Body of pancreas (tissue), 4 donors: ENCODE data around the gene C11orf86. TPM values are rescaled to one million over a fixed set of nuclear protein-coding genes. Genes with fewer than 3 reads are reported as not detected.

ENCODE experiments used
- ATAC-seq: fragments of 150-250 bp; one replicate; pipeline ENCODE4 v1.9.1; 2016
- DNase-seq, 4 donors: peaks; one replicate each; pipeline ENCODE4 v3.0.0-alpha.2; 2019
- H3K27ac ChIP-seq, 4 donors: fragments of 200-600 bp; sonication (generic); 1 replicate in 3 of 4; 2 replicates in 1 of 4; pipeline versions ENCODE4 v1.5.1 to v1.6.1; 2016 to 2019; ENCODE audit warnings: mild to moderate bottlenecking in 1 of 4, mixed read lengths in 1 of 4, moderate library complexity in 1 of 4
- H3K27me3 ChIP-seq, 2 donors: fragments of 200-600 bp; sonication (generic); one replicate each; pipeline ENCODE4 v1.6.0; 2016; ENCODE audit warnings: mild to moderate bottlenecking in 1 of 2
- H3K36me3 ChIP-seq, 2 donors: fragments of 200-600 bp; sonication (generic); replicated peaks in 1 of 2; 2 replicates each; pipeline ENCODE4 v1.5.1; 2016; ENCODE audit warnings: low read depth in 2 of 2; ENCODE audit not compliant: insufficient read depth in 1 of 2
- H3K4me1 ChIP-seq: fragments of 200-600 bp; sonication (generic); one replicate; pipeline ENCODE4 v1.6.0; 2016
- H3K4me3 ChIP-seq, 2 donors: fragments of 200-600 bp; sonication (generic); 1 replicate in 1 of 2; 2 replicates in 1 of 2; pipeline ENCODE4 v1.5.1; 2016 to 2019
- H3K9me3 ChIP-seq, 3 donors: fragments of 200-600 bp; sonication (generic); 1 replicate in 2 of 3; 2 replicates in 1 of 3; pipeline ENCODE4 v1.5.1; 2016
- POLR2A ChIP-seq, 3 donors: fragments of 450-650 bp; IDR thresholded peaks; one replicate each; pipeline ENCODE4 v1.6.1; 2016; ENCODE audit warnings: antibody characterized with exemption in 3 of 3, mild to moderate bottlenecking in 2 of 3
- WGBS, 2 donors: methylation state at CpG; one replicate each; pipeline ENCODE4 v1.1.5; 2017; 5-methylcytosine and 5-hydroxymethylcytosine counted together
- intact Hi-C: fragments of 100-400 bp; cut with DNase I; formaldehyde crosslinking; loops from one replicate; pipeline ENCODE4 v1.15.1; 2023
- total RNA-seq, 2 donors: library from RNA; depleted of rRNA; stranded (reverse); fragments of >200 nt; gene quantifications; one replicate each; pipeline ENCODE4 v1.1.0, GENCODE V29; 2016
- TF ChIP-seq, protein P1 (sequence below), 7 experiments: fragments of 450-650 bp in 4 of 7; fragments of 200-600 bp in 3 of 7; sonication (generic) in 3 of 7; IDR thresholded peaks; one replicate each; pipeline ENCODE4 v1.5.1; 2016 to 2019; ENCODE audit warnings: antibody characterized with exemption in 7 of 7

C11orf86 gene
- total RNA-seq, 2 donors from 2014 or later, result not detected

DNA sequence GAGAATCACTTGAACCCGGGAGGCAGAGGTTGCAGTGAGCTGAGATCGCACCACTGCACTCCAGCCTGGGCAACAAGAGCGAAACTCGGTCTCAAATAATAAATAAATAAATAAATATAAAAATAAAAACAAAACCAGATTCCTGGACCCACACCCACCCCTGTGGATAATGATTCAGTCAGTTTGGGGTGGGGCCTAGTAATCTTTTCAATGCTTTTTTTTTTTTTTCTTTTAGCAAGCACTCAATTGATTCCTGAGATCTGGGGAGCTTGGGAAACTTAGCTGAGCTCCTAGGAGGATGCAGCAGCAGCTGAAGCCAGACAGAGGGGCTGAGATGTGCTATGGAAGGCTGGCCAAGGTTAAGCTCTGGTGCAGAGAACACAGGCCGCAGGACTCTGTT lies 12.3 kb upstream of the C11orf86 start:
- H3K27ac ChIP-seq, result no peak overlapping the region
- no peaks in the 10 kb centered on the region for H3K27me3 ChIP-seq
- no peaks in the 10 kb centered on the region for H3K36me3 ChIP-seq
- no peaks in the 10 kb centered on the region for H3K9me3 ChIP-seq
- H3K4me3 ChIP-seq, result no peak overlapping the region
- WGBS, 2 donors, result 95 to 97% methylated on average over 5 of the region's 5 CpGs
- DNase-seq, result no peak
- TF ChIP-seq POLR2A (IDR thresholded peaks at IDR 0.05), result no peak
- TF ChIP-seq, protein P1, sequence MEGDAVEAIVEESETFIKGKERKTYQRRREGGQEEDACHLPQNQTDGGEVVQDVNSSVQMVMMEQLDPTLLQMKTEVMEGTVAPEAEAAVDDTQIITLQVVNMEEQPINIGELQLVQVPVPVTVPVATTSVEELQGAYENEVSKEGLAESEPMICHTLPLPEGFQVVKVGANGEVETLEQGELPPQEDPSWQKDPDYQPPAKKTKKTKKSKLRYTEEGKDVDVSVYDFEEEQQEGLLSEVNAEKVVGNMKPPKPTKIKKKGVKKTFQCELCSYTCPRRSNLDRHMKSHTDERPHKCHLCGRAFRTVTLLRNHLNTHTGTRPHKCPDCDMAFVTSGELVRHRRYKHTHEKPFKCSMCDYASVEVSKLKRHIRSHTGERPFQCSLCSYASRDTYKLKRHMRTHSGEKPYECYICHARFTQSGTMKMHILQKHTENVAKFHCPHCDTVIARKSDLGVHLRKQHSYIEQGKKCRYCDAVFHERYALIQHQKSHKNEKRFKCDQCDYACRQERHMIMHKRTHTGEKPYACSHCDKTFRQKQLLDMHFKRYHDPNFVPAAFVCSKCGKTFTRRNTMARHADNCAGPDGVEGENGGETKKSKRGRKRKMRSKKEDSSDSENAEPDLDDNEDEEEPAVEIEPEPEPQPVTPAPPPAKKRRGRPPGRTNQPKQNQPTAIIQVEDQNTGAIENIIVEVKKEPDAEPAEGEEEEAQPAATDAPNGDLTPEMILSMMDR (IDR thresholded peaks at IDR 0.05), result no peak
- ATAC-seq, result no peak
- H3K4me1 ChIP-seq, result peaks cover 7% of the 10 kb centered on the region
- intact Hi-C loops, result no loop called here

DNA sequence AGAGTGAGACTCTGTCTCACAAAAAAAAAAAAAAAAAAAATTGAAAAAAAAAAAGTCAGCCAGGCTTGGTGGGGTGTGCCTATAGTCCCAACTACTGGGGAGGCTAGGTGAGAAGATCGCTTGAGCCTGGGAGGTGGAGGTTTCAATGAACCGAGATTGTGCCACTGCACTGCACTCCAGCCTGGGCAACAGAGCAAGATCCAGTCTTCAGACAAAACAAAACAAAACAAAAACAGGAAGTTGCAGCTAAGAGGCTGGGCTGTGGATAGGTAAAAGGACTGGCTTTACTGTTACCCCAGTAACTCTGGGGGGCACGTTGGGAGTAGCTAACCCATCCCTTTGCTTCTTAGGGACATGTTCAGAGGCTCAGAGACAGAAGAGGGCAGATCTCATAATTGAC lies 10.6 kb upstream of the C11orf86 start:
- TF ChIP-seq POLR2A (IDR thresholded peaks at IDR 0.05), result no peak
- Histone ChIP-seq H3K27me3 (no peaks in the 10 kb centered on the region), H3K27ac (no peak overlapping the region), H3K9me3 (no peaks in the 10 kb centered on the region), H3K36me3 (no peaks in the 10 kb centered on the region), H3K4me3 (no peak overlapping the region), H3K4me1 (no peaks in the 10 kb centered on the region)
- DNase-seq, result no peak
- intact Hi-C loops, result no loop called here
- 64 to 66% methylated on average over 3 of the region's 3 CpGs for WGBS, 2 donors
- no peak for ATAC-seq

DNA sequence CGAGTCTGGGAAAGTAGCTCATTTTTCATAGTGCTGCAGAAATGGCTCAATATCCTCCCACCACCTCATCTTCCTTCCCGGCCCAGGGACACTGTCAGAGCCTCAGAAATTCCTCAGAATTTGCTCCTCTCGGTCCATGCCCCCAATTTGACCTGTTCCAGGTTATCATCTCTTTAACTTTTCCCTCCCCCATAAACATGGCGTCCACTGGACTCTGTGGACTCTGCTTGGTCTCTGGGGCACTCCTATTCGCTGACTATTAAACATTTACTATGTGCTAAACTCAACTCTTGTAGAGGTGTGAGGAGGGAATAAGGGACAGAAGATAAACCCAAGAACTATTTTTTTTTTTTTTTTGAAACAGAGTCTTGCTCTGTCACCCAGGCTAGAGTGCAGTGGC lies 8.8 kb upstream of the C11orf86 start:
- Histone ChIP-seq H3K4me3 (no peak overlapping the region), H3K4me1 (no peaks in the 10 kb centered on the region), H3K27me3 (no peaks in the 10 kb centered on the region), H3K36me3 (no peaks in the 10 kb centered on the region), H3K9me3 (no peaks in the 10 kb centered on the region), H3K27ac (no peak overlapping the region)
- 63 to 70% methylated on average over 5 of the region's 5 CpGs for WGBS, 2 donors
- intact Hi-C loops, result no loop called here
- ATAC-seq (no peak), DNase-seq (no peak)
- TF ChIP-seq, protein P1 (IDR thresholded peaks at IDR 0.05), result no peak
- TF ChIP-seq POLR2A (IDR thresholded peaks at IDR 0.05), result no peak

DNA sequence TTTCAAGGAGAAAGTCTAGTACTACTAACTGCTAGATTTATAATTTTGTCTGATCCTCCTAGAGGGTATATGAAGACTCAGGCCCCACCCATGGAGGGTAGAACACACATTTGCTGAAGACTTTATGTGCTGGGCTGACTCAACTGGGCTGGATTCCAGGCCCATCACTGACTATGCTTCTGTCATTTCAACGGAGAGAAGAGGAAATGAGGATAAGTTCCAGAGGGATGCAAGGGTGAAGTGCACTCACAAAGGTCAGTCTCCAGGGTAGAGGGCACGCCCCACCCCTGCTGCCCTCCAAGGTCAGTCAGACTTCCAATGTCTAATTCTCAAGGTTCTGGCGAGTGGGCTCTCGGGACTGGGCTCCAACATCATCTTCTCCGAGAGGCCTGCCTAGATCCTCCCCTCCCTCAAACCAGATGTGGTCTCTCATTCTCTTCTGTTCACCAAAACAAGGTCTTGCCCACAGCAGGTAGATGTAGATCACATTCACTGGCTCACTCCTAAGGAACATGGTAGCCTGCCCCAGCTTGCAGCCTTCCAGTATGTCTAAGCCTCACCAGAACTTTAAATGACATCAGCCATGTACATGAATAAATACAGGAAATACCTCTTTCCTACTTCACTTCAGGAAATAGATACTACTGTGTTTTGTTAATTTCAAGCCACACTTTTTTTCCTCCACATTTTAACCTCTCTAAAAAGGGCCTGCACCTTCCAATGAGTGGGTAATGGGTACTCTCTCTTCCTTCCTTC lies 7.3 kb upstream of the C11orf86 start:
- WGBS, 2 donors, result 69 to 79% methylated on average over 5 of the region's 5 CpGs
- no peaks in the 10 kb centered on the region for H3K27me3 ChIP-seq
- H3K4me3 ChIP-seq, result no peak overlapping the region
- DNase-seq (peak in 1 of 4 donors; percentile 22), ATAC-seq (no peak)
- no peak overlapping the region for H3K27ac ChIP-seq
- intact Hi-C loops, result no loop called here
- H3K9me3 ChIP-seq, result no peaks in the 10 kb centered on the region
- TF ChIP-seq, protein P1 (IDR thresholded peaks at IDR 0.05), result no peak
- no peak for TF ChIP-seq POLR2A (IDR thresholded peaks at IDR 0.05)
- no peaks in the 10 kb centered on the region for H3K36me3 ChIP-seq
- H3K4me1 ChIP-seq, result no peaks in the 10 kb centered on the region

DNA sequence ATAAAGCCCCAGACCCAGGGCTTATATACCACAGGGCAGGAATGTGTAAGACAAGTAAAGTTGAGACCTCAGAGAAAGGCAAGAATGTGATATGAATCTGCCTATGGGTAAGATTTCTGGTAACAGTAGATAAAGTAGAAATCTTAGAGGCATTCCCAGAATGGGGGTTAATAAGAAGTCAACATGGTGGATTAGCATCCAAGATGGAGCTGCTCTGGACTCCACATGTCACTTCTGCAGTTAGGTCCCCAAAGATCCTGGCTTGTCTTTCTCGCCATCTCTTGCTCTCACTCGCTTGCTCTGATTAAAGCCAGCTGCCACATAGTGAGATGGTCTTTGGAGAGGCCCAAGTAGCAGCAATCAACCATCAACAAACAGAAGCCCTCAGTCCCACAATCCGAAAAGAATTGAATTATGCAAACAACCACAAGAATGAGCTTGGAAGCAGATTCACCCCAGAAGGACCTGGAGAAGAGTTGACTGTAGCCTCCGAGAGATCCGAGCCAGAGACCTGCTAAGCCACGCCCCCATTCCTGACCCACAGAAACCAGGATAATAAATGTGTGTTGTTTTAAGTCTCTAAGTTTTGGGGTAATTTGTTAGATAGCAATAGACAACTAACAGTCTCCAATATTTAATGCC lies 5.4 kb upstream of the C11orf86 start:
- Histone ChIP-seq H3K9me3 (no peaks in the 10 kb centered on the region), H3K27ac (no peak overlapping the region), H3K36me3 (no peaks in the 10 kb centered on the region), H3K4me3 (no peak overlapping the region), H3K27me3 (no peaks in the 10 kb centered on the region), H3K4me1 (no peaks in the 10 kb centered on the region)
- intact Hi-C loops, result no loop called here
- WGBS, 2 donors, result 86 to 89% methylated on average over 6 of the region's 6 CpGs
- TF ChIP-seq, protein P1 (IDR thresholded peaks at IDR 0.05), result no peak
- DNase-seq (no peak), ATAC-seq (no peak)
